ENCODE results near the gene CTPS2.
"Not testable (repeated sequence)": the region's sequence is repeated elsewhere in the genome, so short reads cannot be mapped to it uniquely, and the experiment has no call there.

Gene CTPS2

GRCh38 chrX:16635040-16635439 lies 77.4 kb downstream of the CTPS2 start:
- no peak overlapping the region for H3K4me3 ChIP-seq (ENCODE audit: control insufficient read depth, low read depth, low read length)
- no peak for DNase-seq (ENCODE audit: low read depth)
- TF ChIP-seq, protein P1, sequence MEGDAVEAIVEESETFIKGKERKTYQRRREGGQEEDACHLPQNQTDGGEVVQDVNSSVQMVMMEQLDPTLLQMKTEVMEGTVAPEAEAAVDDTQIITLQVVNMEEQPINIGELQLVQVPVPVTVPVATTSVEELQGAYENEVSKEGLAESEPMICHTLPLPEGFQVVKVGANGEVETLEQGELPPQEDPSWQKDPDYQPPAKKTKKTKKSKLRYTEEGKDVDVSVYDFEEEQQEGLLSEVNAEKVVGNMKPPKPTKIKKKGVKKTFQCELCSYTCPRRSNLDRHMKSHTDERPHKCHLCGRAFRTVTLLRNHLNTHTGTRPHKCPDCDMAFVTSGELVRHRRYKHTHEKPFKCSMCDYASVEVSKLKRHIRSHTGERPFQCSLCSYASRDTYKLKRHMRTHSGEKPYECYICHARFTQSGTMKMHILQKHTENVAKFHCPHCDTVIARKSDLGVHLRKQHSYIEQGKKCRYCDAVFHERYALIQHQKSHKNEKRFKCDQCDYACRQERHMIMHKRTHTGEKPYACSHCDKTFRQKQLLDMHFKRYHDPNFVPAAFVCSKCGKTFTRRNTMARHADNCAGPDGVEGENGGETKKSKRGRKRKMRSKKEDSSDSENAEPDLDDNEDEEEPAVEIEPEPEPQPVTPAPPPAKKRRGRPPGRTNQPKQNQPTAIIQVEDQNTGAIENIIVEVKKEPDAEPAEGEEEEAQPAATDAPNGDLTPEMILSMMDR (conservative IDR thresholded peaks at IDR 0.05; ENCODE audit: control insufficient read depth, insufficient read depth, low read depth, low read length), result no peak

DNA sequence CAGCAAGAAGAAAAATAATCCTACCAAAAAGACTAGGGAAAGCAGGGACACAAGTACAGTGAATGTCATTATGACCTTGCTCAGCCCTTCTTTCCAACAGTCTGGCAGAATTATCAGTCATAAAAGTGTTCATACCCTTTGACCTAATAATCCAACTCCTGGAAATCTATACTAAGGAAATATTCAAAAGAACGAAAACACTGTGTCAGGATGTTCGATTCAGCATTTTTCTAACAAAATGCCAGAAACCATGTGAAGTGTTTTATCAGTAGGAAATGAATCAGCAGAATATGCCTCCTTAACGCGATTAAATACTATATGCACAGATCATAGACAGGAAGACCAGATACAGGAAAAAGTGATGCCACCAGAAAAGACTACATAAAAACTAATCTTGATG lies 78.7 kb downstream of the CTPS2 start:
- TF ChIP-seq, protein P1 (conservative IDR thresholded peaks at IDR 0.05; ENCODE audit: control insufficient read depth, insufficient read depth, low read depth, low read length), result no peak
- H3K4me3 ChIP-seq (ENCODE audit: control insufficient read depth, low read depth, low read length), result no peak overlapping the region
- peak; percentile 14 for DNase-seq (ENCODE audit: low read depth)

- TF ChIP-seq, protein P1 (conservative IDR thresholded peaks at IDR 0.05; ENCODE audit: control insufficient read depth, insufficient read depth, low read depth, low read length), result no peak
- DNase-seq (ENCODE audit: low read depth), result no peak
Measured at GRCh38 chrX:16629909-16630308, 82.6 kb downstream of the CTPS2 start.

DNA sequence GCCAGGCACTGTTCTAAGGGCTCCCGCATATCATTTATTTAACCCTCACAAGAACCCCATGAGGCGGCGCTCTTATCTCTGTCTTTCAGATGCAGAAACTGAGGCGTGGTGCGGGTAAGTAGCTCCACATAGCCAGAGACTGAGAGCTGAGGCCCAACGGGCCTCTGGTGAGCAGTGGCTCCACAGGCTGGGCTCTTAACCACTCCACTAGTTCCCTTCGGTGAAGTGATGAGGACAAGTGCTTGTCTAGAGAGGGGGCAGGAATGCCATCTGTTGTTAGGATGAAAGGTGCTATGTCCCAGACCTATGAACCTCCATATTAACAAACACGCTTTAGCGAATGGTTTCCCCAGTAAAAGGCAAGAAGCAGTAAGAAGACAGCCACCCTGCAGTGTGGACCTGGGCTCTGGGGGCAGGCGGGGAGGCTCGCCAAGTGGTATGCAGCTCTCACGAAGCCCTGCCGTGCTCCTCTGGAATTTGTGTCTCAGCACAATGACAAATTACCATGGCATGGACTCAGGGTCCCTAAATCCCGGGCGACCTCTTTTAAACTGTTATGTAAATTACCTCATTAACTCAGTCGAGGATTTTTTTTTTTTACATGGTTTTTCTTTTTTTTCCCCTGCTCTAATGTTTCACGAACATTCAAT lies 83.4 kb downstream of the CTPS2 start:
- DNase-seq (ENCODE audit: low read depth), result no peak
- H3K4me3 ChIP-seq (ENCODE audit: control insufficient read depth, low read depth, low read length), result no peak overlapping the region
- TF ChIP-seq, protein P1 (conservative IDR thresholded peaks at IDR 0.05; ENCODE audit: control insufficient read depth, insufficient read depth, low read depth, low read length), result no peak

More at GRCh38 chrX:16629909-16630308, 82.6 kb downstream of the CTPS2 start:
- no peak overlapping the region for H3K4me3 ChIP-seq (ENCODE audit: control insufficient read depth, low read depth, low read length)

GRCh38 chrX:16628511-16628910 lies 84.0 kb downstream of the CTPS2 start:
- DNase-seq (ENCODE audit: low read depth), result peak; percentile 76
- not testable (repeated sequence) for H3K4me3 ChIP-seq (ENCODE audit: control insufficient read depth, low read depth, low read length)

GRCh38 chrX:16619024-16619423 lies 93.4 kb downstream of the CTPS2 start:
- TF ChIP-seq, protein P1 (conservative IDR thresholded peaks at IDR 0.05; ENCODE audit: control insufficient read depth, insufficient read depth, low read depth, low read length), result no peak
- no peak for DNase-seq (ENCODE audit: low read depth)
- no peak overlapping the region for H3K4me3 ChIP-seq (ENCODE audit: control insufficient read depth, low read depth, low read length)

DNA sequence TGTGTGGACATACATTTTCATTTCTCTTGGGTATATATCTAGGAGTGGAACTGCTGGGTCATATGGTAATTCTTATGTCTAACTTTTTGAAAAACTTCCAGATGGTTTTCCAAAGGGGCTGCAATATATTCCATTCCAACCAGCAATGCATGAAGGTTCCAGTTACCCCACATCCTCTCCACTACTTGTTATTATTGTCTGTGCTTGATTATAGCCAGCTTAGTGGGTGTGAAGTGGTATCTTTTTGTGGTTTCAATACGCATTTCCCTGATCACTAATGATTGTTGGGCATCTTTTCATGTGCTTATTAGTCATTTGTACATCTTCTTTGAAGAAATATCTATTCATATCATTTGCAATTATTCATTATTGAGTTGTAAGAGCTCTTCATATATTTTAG lies 94.0 kb downstream of the CTPS2 start:
- no peak for DNase-seq (ENCODE audit: low read depth)
- TF ChIP-seq, protein P1 (conservative IDR thresholded peaks at IDR 0.05; ENCODE audit: control insufficient read depth, insufficient read depth, low read depth, low read length), result no peak

More for the DNA sequence above, 94.0 kb downstream of the CTPS2 start:
- no peak overlapping the region for H3K4me3 ChIP-seq (ENCODE audit: control insufficient read depth, low read depth, low read length)
